GM12864 (cell line): ENCODE data around the gene NOTCH1.

Source experiments
- DNase-seq: peaks from one replicate; pipeline ENCODE4 v3.0.0-alpha.2; 2011; ENCODE audit warnings: low read depth
- H3K4me3 ChIP-seq: 2 replicates; pipeline ENCODE4 v1.5.1; 2011; ENCODE audit warnings: mild to moderate bottlenecking, low read depth, low read length, control low read depth
- TF ChIP-seq, protein P1 (sequence below): IDR thresholded peaks from 2 replicates; pipeline ENCODE4 v1.5.1; 2011; ENCODE audit warnings: low read depth, mild to moderate bottlenecking, moderate library complexity, low read length, control low read depth, inconsistent platforms; ENCODE audit errors: missing control alignments

NOTCH1 gene

DNA sequence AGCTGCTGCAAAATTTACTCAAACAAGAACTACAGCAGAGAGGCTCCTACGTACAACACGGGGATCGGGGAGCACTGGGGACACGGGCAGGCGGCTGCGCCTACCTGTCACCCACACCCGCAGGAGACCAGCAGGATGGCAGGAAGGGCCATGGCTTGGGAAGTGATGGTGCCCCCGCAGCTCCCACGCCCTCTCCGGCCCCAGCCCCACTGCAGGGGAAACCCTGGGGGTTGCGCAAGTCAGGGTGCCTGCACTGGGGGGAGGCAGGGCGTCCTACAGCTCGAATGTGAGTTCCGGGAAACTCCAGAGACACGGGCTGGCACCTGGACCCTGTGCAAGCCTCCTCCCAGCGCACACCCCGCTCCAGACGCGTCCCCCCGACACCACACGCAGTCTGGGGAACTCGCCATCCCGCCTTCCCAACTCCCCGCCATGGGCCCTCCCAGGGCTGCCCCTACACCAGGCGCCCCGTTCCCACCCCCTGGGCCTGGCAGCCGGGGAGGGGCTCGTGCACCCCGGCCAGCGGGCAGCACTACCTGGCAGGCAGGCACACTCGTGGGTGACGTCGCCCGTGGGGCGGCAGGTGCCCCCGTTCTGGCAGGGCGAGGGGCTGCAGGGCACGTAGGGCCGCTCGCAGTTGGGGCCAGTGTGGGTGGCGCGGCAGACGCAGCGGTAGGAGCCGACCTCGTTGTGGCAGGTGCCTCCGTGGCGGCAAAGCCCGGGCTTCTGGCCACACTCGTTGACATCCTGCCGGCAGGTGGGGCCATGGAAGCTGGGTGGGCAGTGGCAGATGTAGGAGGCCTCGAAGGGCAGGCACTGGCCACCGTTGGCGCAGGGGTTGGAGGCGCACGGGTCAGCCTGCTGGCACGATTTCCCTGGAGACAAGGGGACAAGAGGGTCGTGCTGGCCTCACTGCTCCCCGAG, 23.3 kb downstream of the NOTCH1 start:
- no peak for DNase-seq
- TF ChIP-seq, protein P1, sequence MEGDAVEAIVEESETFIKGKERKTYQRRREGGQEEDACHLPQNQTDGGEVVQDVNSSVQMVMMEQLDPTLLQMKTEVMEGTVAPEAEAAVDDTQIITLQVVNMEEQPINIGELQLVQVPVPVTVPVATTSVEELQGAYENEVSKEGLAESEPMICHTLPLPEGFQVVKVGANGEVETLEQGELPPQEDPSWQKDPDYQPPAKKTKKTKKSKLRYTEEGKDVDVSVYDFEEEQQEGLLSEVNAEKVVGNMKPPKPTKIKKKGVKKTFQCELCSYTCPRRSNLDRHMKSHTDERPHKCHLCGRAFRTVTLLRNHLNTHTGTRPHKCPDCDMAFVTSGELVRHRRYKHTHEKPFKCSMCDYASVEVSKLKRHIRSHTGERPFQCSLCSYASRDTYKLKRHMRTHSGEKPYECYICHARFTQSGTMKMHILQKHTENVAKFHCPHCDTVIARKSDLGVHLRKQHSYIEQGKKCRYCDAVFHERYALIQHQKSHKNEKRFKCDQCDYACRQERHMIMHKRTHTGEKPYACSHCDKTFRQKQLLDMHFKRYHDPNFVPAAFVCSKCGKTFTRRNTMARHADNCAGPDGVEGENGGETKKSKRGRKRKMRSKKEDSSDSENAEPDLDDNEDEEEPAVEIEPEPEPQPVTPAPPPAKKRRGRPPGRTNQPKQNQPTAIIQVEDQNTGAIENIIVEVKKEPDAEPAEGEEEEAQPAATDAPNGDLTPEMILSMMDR, result no peak
- no peak overlapping the region for H3K4me3 ChIP-seq

DNA sequence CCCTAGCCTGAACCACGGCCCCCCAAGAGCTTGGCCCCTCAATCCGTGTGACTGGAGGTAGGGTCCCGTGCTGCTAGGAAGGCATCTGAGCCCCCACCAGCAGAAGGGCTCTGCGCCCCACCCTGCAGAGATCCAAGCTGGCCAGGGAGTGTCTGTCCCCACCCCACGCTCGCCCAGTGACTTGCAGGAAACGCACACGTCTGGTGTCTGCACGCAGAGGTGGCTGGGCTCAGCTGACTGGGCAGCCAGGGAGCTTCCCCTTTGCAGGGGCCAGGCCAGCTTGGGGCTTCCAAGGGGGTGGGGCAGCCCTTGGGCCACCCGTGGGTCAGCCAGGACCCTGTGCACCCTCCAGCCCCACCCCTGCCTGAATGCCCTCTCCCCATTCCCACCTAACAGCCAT, 24.3 kb downstream of the NOTCH1 start:
- TF ChIP-seq, protein P1, result no peak
- DNase-seq, result no peak
- H3K4me3 ChIP-seq, result no peak overlapping the region

DNA sequence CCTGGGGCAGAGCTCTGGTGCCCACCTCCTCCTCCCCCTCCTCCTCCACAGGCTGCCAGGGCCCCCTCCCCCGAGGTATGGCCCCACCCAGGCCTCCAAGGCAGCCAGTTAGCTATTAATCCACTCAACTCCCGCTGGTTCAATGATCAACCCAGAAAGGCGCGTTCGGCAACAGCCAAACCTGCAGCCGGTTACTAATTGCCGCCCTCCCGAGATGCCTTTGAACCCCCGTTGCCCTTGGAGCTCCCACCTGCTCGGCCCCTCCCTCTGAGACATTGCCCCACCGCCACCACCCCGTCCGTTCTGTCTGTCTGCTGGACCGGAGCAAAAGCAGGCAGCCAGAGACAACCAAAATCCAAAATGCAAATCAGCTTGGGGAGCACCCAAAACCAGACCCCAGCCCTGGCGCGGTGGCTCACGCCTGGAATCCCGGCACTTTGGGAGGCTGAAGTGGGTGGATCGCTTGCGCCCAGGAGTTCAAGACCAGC, 25.8 kb downstream of the NOTCH1 start:
- DNase-seq, result no peak
- TF ChIP-seq, protein P1, result no peak
- H3K4me3 ChIP-seq, result no peak overlapping the region

DNA sequence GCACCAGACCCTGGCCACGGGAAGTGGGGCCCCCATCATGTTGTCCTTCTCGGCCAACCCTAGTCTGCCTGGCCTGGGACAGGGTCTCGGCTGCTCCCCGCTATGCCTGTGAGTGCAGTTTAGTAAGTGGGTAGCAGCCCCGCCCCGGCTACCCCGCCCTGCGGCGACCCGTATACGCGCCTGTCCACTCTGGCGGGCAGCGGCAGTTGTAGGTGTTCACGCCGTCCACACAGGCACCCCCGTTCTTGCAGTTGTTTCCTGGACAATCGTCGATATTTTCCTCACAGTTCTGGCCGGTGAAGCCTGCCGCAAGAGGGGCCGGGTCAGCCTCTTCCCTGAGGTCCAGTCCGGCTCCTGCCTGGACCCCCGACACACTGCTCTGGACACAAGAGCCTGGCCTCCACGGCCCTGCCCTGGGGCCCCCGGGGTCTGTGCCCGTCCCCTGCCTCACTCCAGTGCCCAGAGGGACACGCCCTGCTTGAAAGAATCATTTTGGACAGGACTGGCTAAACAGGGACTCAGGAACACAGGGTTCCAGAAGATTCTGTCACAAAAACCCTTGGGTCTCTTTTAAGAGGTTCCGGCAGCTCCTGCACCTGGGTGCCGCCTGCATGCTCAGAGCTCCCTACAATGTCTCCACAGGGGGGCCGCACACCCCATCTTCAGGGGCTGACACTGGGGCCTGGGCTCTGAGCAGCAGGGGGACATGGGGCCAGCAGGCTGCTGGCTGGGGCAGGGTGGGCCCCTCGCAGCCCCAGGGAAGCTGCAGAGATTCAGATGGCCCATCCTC, 26.4 kb downstream of the NOTCH1 start:
- no peak overlapping the region for H3K4me3 ChIP-seq
- DNase-seq, result no peak
- TF ChIP-seq, protein P1, result no peak

DNA sequence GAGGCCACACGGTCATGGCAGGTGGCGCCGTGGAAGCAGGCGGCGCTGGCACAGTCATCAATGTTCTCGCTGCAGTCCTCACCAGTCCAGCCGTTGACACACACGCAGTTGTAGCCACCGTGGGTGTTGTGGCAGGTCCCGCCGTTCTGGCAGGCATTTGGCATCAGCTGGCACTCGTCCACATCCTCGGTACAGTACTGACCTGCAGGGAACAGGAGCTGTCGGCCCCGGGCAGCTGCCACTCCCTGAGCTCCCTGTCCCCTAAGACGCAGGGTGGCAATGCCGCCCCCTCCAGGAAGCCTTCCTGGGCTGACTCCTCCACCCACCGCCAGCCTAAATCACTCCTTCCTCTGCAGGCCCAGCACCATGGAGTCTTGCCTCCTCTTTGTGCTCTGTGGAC, 27.2 kb downstream of the NOTCH1 start:
- H3K4me3 ChIP-seq, result no peak overlapping the region
- DNase-seq, result no peak
- TF ChIP-seq, protein P1, result no peak

DNA sequence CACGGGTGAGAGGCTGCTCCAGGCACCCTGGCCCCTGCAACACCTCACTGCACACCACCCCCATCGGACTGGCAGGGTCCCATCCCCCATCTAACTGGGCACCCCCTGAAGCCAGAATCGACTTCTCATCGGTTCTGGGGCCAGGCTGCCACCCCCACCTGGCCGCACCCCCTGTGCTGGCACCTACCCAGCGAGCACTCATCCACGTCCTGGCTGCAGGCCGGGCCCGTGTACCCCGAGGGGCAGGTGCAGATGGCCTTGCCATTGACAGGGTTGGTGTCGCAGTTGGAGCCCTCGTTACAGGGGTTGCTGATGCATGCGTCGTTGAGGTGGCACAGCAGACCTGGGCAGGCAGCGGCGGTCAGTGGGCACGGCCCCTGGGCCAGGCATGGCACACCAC, 27.9 kb downstream of the NOTCH1 start:
- TF ChIP-seq, protein P1, result no peak
- no peak overlapping the region for H3K4me3 ChIP-seq
- DNase-seq, result no peak
